Measurements from ENCODE around the gene RBMS1. TPM values are rescaled to one million over a fixed set of nuclear protein-coding genes. Genes with fewer than 3 reads are reported as not detected.

RBMS1 gene
- total RNA-seq, 1 experiment from 2014 or later, result 91.9 TPM

GRCh38 chr2:160420711-160421110 is 72.9 kb downstream of the RBMS1 start:
- POLR2A ChIA-PET, result no interaction called here
- H3K4me3 Mint-ChIP-seq (ENCODE audit: unreplicated experiment), result no peak overlapping the region

GRCh38 chr2:160419776-160420505 is 73.7 kb downstream of the RBMS1 start:
- TF ChIP-seq, protein P1, sequence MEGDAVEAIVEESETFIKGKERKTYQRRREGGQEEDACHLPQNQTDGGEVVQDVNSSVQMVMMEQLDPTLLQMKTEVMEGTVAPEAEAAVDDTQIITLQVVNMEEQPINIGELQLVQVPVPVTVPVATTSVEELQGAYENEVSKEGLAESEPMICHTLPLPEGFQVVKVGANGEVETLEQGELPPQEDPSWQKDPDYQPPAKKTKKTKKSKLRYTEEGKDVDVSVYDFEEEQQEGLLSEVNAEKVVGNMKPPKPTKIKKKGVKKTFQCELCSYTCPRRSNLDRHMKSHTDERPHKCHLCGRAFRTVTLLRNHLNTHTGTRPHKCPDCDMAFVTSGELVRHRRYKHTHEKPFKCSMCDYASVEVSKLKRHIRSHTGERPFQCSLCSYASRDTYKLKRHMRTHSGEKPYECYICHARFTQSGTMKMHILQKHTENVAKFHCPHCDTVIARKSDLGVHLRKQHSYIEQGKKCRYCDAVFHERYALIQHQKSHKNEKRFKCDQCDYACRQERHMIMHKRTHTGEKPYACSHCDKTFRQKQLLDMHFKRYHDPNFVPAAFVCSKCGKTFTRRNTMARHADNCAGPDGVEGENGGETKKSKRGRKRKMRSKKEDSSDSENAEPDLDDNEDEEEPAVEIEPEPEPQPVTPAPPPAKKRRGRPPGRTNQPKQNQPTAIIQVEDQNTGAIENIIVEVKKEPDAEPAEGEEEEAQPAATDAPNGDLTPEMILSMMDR (IDR thresholded peaks at IDR 0.05; ENCODE audit: insufficient read depth in 1 of 2, low read depth in 1 of 2, low read length in 1 of 2, severe bottlenecking in 1 of 2, unreplicated experiment in 1 of 2), result no peak
- Mint-ChIP-seq H3K9me3 (ENCODE audit: unreplicated experiment) (peaks cover 11% of the 10 kb centered on the region), H3K36me3 (ENCODE audit: insufficient read depth, unreplicated experiment) (no peaks in the 10 kb centered on the region), H3K27me3 (ENCODE audit: insufficient read depth, unreplicated experiment) (no peaks in the 10 kb centered on the region), H3K27ac (ENCODE audit: unreplicated experiment) (no peak overlapping the region), H3K4me1 (ENCODE audit: low read depth, unreplicated experiment) (no peaks in the 10 kb centered on the region), H3K4me3 (ENCODE audit: unreplicated experiment) (no peak overlapping the region)
- Histone ChIP-seq H3K4me3 (ENCODE audit: low read depth, low read length) (no peak overlapping the region), H3K4me1 (no peaks in the 10 kb centered on the region), H3K36me3 (ENCODE audit: control insufficient read depth, insufficient read depth, low read length) (no peaks in the 10 kb centered on the region), H3K27me3 (replicated peaks; ENCODE audit: control insufficient read depth, insufficient read depth, low read length) (no peaks in the 10 kb centered on the region), H3K9me3 (no peaks in the 10 kb centered on the region)
- POLR2A ChIA-PET, result no interaction called here
- intact Hi-C loops (cut with micrococcal nuclease; ENCODE audit: unreplicated experiment), result no loop called here
- BruUV-seq (replicated peaks), result no TSS peak
- CTCF ChIA-PET, result interaction anchor here (1.0 kb wide), 1 partner anchor 573 kb away, joined by 3 read pairs; no protein-coding TSS in a partner anchor
- no peak for DNase-seq

More at GRCh38 chr2:160420711-160421110, 72.9 kb downstream of the RBMS1 start:
- H3K36me3 ChIP-seq (ENCODE audit: control insufficient read depth, insufficient read depth, low read length), result no peaks in the 10 kb centered on the region
- TF ChIP-seq, protein P1 (IDR thresholded peaks at IDR 0.05; ENCODE audit: insufficient read depth in 1 of 2, low read depth in 1 of 2, low read length in 1 of 2, severe bottlenecking in 1 of 2, unreplicated experiment in 1 of 2), result no peak
- no peak for DNase-seq
- CTCF ChIA-PET, result interaction anchor here (1.0 kb wide), 1 partner anchor 573 kb away, joined by 3 read pairs; no protein-coding TSS in a partner anchor
- H3K4me3 ChIP-seq (ENCODE audit: low read depth, low read length), result no peak overlapping the region
- peaks cover 11% of the 10 kb centered on the region for H3K9me3 Mint-ChIP-seq (ENCODE audit: unreplicated experiment)
- H3K27ac Mint-ChIP-seq (ENCODE audit: unreplicated experiment), result no peak overlapping the region
- H3K4me1 Mint-ChIP-seq (ENCODE audit: low read depth, unreplicated experiment), result no peaks in the 10 kb centered on the region
- no peaks in the 10 kb centered on the region for H3K36me3 Mint-ChIP-seq (ENCODE audit: insufficient read depth, unreplicated experiment)
- H3K4me1 ChIP-seq, result no peaks in the 10 kb centered on the region
- no peaks in the 10 kb centered on the region for H3K27me3 Mint-ChIP-seq (ENCODE audit: insufficient read depth, unreplicated experiment)
- BruUV-seq (replicated peaks), result no TSS peak
- H3K27me3 ChIP-seq (replicated peaks; ENCODE audit: control insufficient read depth, insufficient read depth, low read length), result no peaks in the 10 kb centered on the region
- H3K9me3 ChIP-seq, result no peaks in the 10 kb centered on the region
- intact Hi-C loops (cut with micrococcal nuclease; ENCODE audit: unreplicated experiment), result no loop called here

- H3K4me1 Mint-ChIP-seq (ENCODE audit: low read depth, unreplicated experiment), result no peaks in the 10 kb centered on the region
- H3K4me3 ChIP-seq (ENCODE audit: low read depth, low read length), result no peak overlapping the region
- no peaks in the 10 kb centered on the region for H3K36me3 Mint-ChIP-seq (ENCODE audit: insufficient read depth, unreplicated experiment)
- DNase-seq, result no peak
- H3K9me3 ChIP-seq, result no peaks in the 10 kb centered on the region
- H3K27ac Mint-ChIP-seq (ENCODE audit: unreplicated experiment), result no peak overlapping the region
- no peaks in the 10 kb centered on the region for H3K36me3 ChIP-seq (ENCODE audit: control insufficient read depth, insufficient read depth, low read length)
- TF ChIP-seq, protein P1 (IDR thresholded peaks at IDR 0.05; ENCODE audit: insufficient read depth in 1 of 2, low read depth in 1 of 2, low read length in 1 of 2, severe bottlenecking in 1 of 2, unreplicated experiment in 1 of 2), result no peak
- POLR2A ChIA-PET, result no interaction called here
- BruUV-seq (replicated peaks), result no TSS peak
- no peaks in the 10 kb centered on the region for H3K27me3 Mint-ChIP-seq (ENCODE audit: insufficient read depth, unreplicated experiment)
- no peaks in the 10 kb centered on the region for H3K27me3 ChIP-seq (replicated peaks; ENCODE audit: control insufficient read depth, insufficient read depth, low read length)
- CTCF ChIA-PET, result no interaction called here
- H3K9me3 Mint-ChIP-seq (ENCODE audit: unreplicated experiment), result peaks cover 11% of the 10 kb centered on the region
- H3K4me3 Mint-ChIP-seq (ENCODE audit: unreplicated experiment), result no peak overlapping the region
- intact Hi-C loops (cut with micrococcal nuclease; ENCODE audit: unreplicated experiment), result no loop called here
- no peaks in the 10 kb centered on the region for H3K4me1 ChIP-seq
Observed at GRCh38 chr2:160418853-160419252, 74.8 kb downstream of the RBMS1 start.
